HG03565 (cell line): ENCODE measurements around the gene ALPI.
"Not testable (repeated sequence)": the region's sequence is repeated elsewhere in the genome, so short reads cannot be mapped to it uniquely, and the experiment has no call there.

ENCODE experiments used
- ATAC-seq: cut with Tn5 transposase; IDR thresholded peaks from one replicate; pipeline ENCODE4 v1.9.1; 2021; ENCODE audit warnings: mild to moderate bottlenecking, moderate library complexity; ENCODE audit not compliant: unreplicated experiment

ALPI gene

DNA sequence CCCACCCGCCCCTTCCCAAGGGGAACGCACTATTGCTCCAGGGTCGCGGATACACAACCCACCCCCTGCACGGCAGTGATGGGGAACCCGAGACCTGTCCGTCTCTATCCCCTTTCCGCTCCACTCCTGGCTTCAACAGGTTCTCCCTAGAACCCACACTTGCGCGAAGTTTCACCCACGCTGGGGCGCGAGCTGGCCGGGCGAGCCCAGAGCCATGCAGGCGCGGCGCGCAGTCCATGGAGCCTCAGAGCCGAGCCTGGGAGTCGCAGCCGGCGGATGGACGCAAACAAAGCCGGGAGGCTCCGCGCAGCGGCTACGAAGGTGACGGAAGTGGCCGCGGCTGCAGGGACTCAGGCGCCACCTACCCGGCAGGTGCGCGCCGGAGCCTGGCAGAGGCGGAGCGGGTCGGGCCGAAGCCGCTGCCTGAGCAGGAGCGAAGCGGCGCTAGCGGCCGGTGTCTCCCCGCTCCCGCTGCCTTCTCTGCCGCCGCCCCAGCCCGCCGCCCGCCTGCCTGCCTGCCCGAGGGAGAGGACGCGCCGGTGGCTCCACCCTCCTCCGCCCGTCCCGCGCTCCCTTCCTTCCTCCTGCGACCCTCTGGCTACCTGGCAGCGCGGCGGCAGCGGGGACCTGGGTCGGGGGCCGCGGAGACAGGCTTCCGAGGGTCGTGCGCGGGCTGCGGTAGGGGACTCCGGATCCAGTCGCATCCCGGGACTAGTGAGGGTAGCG is 35.3 kb upstream of the ALPI start:
- no peak for ATAC-seq

GRCh38 chr2:232421189-232421785 is 34.7 kb upstream of the ALPI start:
- ATAC-seq = no peak

- ATAC-seq = no peak
These were observed 33.9 kb upstream of the ALPI start for GRCh38 chr2:232422051-232422450.

- not testable (repeated sequence) for ATAC-seq
These were observed 33.0 kb upstream of the ALPI start for GRCh38 chr2:232422996-232423395.

GRCh38 chr2:232423407-232423806 is 32.5 kb upstream of the ALPI start:
- ATAC-seq = not testable (repeated sequence)

- no peak for ATAC-seq
These were observed 24.0 kb upstream of the ALPI start for GRCh38 chr2:232431705-232432590.

DNA sequence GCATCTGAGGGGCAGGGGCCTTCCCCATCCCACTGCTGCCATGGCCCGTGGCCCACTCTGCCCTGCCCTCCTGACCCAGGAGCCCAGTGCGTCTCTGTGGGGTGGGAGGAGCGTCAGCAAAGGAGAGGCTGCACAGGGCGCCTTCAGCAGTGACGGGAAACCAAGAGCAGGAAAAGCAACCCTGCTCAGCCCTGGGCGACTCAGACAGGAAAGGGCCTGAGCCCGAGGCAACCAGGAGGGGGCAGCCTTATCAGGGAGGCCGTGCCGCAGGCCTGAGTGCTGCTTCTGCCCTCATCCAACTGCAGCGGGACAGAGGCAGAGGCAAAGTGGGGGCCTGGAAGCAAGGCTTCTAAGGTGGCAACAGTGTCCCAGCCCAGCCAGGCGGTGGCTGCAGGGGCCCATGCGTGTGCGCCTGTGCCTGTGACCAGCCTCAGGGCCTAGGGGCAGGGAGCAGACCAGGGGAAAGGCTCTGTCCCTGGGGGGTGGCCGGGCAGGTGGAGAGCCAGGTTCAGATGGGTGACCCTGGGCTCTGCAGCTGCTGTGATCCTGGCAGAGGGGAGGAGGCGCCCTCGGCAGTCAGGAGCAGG is 23.3 kb upstream of the ALPI start:
- ATAC-seq = no peak

DNA sequence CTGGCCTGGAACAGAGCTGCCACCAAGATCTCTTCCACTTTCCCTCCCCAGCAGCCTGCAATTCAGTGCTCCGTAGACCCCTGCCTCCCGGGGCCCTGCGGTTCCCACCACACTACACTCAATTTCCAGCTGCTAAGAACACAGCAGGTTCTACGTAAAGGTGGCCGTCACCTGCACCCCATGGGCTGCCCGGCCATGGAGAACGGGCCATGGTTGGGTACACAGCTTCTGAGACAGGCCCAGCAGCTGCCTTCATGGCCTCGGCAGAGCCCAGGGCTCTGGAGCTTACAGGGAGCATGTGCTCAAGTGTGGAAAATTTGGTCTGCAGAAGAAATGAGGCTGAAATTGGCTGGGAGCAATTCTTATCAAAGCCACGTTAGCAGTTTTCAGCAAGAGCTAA is 22.3 kb upstream of the ALPI start:
- ATAC-seq = not testable (repeated sequence)

DNA sequence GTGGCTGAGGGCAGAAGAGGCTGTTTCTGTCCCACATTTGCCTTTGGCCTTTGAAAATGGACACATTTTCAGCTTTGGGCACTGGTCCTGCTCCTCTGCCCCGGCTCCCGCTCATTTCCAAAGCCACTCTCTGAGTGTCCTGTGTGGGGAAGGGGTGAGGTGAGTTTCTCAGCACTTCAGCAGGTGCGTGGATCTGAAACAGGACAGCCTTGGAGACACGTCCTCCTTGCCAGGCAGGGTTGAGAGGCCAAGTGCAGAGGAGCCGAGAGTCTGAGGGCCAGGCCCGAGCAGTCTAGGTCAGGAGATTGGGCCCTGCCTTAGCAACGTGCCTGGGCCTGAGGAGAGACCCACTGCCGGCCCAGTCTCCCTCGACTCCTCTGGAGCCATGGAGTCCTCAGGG is 21.9 kb upstream of the ALPI start:
- no peak for ATAC-seq

DNA sequence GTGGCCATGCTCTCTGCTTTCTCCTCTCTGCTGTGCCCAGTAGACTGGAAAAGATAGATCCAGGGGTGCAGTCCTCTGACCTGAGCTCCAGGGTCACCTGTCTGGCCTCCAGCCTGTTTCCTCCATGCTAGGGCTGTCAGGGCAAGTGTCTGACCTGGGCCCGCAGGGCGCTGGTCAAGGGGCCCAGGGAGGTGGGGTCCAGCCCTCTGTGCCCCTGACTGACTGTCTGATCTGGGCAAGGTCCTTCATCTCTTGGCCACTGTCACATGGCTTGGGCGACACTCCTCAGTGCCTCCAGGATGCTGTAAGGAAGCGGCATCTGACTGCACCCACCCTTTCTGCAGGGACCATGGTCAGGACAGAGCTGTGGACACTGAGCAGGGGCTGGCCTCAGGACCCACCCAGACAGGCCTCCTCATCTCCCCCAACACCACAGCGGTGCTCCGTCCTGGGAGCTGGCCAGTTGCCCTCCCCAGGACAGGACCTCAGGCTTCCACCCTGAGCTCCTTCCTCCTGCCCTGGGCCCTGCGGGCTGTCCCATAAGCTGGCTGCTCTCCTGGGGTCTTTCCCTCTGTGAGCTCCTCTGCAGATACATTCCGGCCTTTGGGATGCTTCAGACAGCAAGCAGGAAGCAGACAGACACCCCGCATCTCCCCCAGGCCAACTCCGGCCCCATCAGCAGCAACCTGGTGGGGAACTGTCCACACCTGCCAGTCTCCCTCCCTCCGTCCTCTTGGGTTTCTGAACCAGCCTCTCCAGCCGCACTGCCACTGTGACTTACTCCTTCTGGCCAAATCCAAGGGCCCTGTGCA is 21.2 kb upstream of the ALPI start:
- ATAC-seq = no peak

- no peak for ATAC-seq
These were observed 20.6 kb upstream of the ALPI start for GRCh38 chr2:232435375-232435648.

- ATAC-seq = no peak
These were observed 20.1 kb upstream of the ALPI start for GRCh38 chr2:232435805-232436204.

- ATAC-seq = no peak
These were observed 19.4 kb upstream of the ALPI start for GRCh38 chr2:232436381-232437194.

DNA sequence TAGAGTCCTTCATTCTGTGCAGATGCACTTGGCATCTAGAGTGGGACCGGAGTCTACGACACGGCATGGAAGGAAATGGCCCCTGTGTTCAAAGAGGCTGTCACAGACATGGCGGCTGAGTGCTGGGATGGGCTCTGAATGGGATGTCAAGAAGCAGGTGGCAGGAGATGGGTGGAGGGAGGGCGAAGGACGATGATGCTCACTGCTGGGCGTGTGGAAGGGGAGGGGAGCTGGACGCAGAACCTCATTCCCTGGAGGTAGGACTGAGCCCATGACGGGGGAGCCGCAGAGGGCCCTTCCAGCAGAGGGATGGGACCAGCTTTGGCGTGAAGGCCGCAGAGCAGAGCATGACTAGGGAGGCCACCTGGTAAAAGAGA is 18.8 kb upstream of the ALPI start:
- no peak for ATAC-seq

DNA sequence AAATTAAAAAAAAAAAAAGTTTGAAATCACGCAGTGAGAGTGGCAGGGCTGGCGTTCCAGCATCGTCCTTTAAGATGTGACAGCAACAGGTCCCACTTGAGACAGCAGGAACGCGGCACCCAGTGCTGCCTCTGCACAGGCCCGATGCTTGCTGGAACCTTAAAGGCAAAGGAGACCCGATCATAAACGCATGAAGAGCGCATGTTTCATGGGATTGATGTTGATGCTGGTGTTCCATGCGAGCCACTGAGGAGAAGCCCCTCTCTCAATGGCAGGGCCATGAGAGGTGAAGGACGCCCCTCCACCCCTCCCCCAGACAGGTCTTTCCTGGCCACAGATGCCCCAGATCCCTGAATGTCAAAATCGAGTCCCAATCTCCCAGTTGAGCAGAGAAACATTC is 17.9 kb upstream of the ALPI start:
- no peak for ATAC-seq

DNA sequence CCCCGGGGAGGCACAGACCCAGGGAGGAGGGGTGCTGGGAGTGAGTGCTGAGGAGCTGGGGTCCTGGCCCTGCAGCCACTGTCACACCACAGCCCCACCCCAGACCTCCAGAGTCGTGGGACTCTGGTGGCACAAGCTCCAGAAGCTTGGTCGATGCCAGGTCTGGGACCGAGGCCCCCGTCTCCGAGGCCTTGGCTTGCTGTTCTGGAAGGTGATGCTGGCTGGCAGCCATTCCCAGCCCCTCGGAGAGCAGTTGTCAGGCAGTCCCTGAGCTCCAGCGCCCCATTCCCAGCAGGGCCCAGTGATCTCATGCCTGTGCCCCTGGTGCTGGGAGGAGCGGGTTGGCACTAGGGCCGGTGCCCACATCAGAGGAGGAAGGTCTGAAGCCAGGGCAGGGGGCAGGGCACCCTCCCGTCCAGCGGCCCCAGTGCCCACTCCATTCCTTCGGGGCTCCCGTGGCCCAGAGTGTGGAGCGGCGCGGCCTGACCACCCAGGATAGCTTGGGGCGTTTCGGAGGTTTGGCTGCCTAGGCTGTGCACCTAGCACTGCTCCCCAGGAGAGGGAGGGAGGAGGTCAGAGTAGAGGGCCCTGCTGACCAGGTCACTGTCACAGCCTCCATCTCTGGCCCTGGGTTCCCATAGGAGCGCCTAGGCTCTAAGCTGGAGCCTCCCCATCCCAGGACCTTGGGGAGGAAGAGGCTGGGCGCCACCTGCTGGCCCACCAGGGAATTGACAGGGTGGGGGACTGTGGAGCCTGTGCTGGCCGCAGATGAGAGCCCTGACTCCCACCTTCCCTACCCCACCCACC is 16.8 kb upstream of the ALPI start:
- ATAC-seq = no peak

GRCh38 chr2:232439758-232440135 is 16.2 kb upstream of the ALPI start:
- ATAC-seq = no peak

- peak; percentile 75 for ATAC-seq
These were observed 15.5 kb upstream of the ALPI start for GRCh38 chr2:232440220-232441018.
